NCI-H2029 (cell line): Measurements from ENCODE around the gene PCDHGA7.
"Not testable (repeated sequence)": the region's sequence is repeated elsewhere in the genome, so short reads cannot be mapped to it uniquely, and the experiment has no call there.

ENCODE experiments used
- DNase-seq: peaks from one replicate; lab custom pipeline; 2025; lab: John Stamatoyannopoulos, UW

PCDHGA7 gene

GRCh38 chr5:141398608-141399007 is 16.1 kb downstream of the PCDHGA7 start:
- DNase-seq, result no peak

GRCh38 chr5:141399555-141400258 is 17.2 kb downstream of the PCDHGA7 start:
- no peak for DNase-seq

- DNase-seq, result no peak
Measured at GRCh38 chr5:141402553-141403243, 20.2 kb downstream of the PCDHGA7 start, which contains the start of gene PCDHGA9. TSS of gene PCDHGA9 (plus strand) at chr5:141402778. CDS start at chr5:141402953, 175 bp downstream.

GRCh38 chr5:141403387-141403786 is 20.8 kb downstream of the PCDHGA7 start:
- no peak for DNase-seq

- not testable (repeated sequence) for DNase-seq
Measured at GRCh38 chr5:141407790-141408505, 25.4 kb downstream of the PCDHGA7 start, which contains the start of gene PCDHGB6. TSS of gene PCDHGB6 (plus strand) at chr5:141408021. CDS start at chr5:141408203, 182 bp downstream.

GRCh38 chr5:141409598-141410306 is 27.2 kb downstream of the PCDHGA7 start:
- no peak for DNase-seq

GRCh38 chr5:141411575-141411974 is 29.0 kb downstream of the PCDHGA7 start:
- DNase-seq, result no peak

- no peak for DNase-seq
Measured at GRCh38 chr5:141412854-141413539, 30.5 kb downstream of the PCDHGA7 start, which contains the start of gene PCDHGA10. TSS of gene PCDHGA10 (plus strand) at chr5:141412987. CDS start at chr5:141413176, 189 bp downstream.

- no peak for DNase-seq
Measured at GRCh38 chr5:141413540-141414069, 31.1 kb downstream of the PCDHGA7 start.

GRCh38 chr5:141414548-141415274 is 32.2 kb downstream of the PCDHGA7 start:
- DNase-seq, result not testable (repeated sequence)

- not testable (repeated sequence) for DNase-seq
Measured at GRCh38 chr5:141415275-141415618, 32.7 kb downstream of the PCDHGA7 start.

- not testable (repeated sequence) for DNase-seq
Measured at GRCh38 chr5:141417494-141418172, 35.1 kb downstream of the PCDHGA7 start, which contains the start of gene PCDHGB7. TSS of gene PCDHGB7 (plus strand) at chr5:141417677. CDS start at chr5:141417860, 183 bp downstream.

- DNase-seq, result no peak
Measured at GRCh38 chr5:141419074-141419880, 36.7 kb downstream of the PCDHGA7 start.

GRCh38 chr5:141420855-141421488 is 38.4 kb downstream of the PCDHGA7 start, which contains the start of gene PCDHGA11:
TSS of gene PCDHGA11 (plus strand) at chr5:141421051. CDS start at chr5:141421228, 177 bp downstream.
- no peak for DNase-seq

GRCh38 chr5:141421489-141421855 is 38.9 kb downstream of the PCDHGA7 start:
- DNase-seq, result no peak

- DNase-seq, result no peak
Measured at GRCh38 chr5:141422742-141423291, 40.3 kb downstream of the PCDHGA7 start.

GRCh38 chr5:141427783-141428426 is 45.4 kb downstream of the PCDHGA7 start:
- no peak for DNase-seq
